Type B pancreatic cell (in vitro differentiated cells): Measurements from ENCODE around the gene ALCAM. TPM values are rescaled to one million over a fixed set of nuclear protein-coding genes. Genes with fewer than 3 reads are reported as not detected.

Experiments
- DNase-seq: peaks from one replicate; pipeline ENCODE4 v3.0.0; 2021; ENCODE audit warnings: mixed read lengths; ENCODE audit not compliant: unreplicated experiment; ENCODE audit errors: extremely low spot score
- H3K27ac Mint-ChIP-seq: 2 replicates; pipeline ENCODE4 v1.8.0; 2021; ENCODE audit warnings: mild to moderate bottlenecking, mixed read lengths
- H3K27me3 Mint-ChIP-seq: 2 replicates; pipeline ENCODE4 v1.8.0; 2021; ENCODE audit warnings: mixed read lengths
- H3K36me3 Mint-ChIP-seq: 2 replicates; pipeline ENCODE4 v1.8.0; 2021; ENCODE audit warnings: mixed read lengths
- H3K4me1 Mint-ChIP-seq: one replicate; pipeline ENCODE4 v1.8.0; 2021; ENCODE audit warnings: mixed read lengths; ENCODE audit not compliant: unreplicated experiment
- H3K4me3 Mint-ChIP-seq: 2 replicates; pipeline ENCODE4 v1.8.0; 2021; ENCODE audit warnings: mild to moderate bottlenecking, mixed read lengths
- H3K9me3 Mint-ChIP-seq: 2 replicates; pipeline ENCODE4 v1.8.0; 2021; ENCODE audit warnings: mixed read lengths
- CTCF ChIP-seq: fragments of 200-600 bp; sonication (generic); conservative IDR thresholded peaks from 2 replicates; pipeline ENCODE4 v1.5.0; 2021; ENCODE audit warnings: antibody characterized with exemption, mild to moderate bottlenecking
- total RNA-seq: library from RNA; stranded (reverse); gene quantifications from 2 replicates; pipeline ENCODE4 v1.2.1, GENCODE V29; 2021; ENCODE audit warnings: low replicate concordance

Gene ALCAM
- total RNA-seq, 1 donor from 2014 or later: 101 TPM

GRCh38 chr3:105394177-105394576 is 27.5 kb downstream of the ALCAM start:
- DNase-seq: no peak
- Mint-ChIP-seq H3K27ac (no peak overlapping the region), H3K36me3 (peaks cover 16% of the 10 kb centered on the region), H3K4me3 (no peak overlapping the region), H3K27me3 (no peaks in the 10 kb centered on the region), H3K9me3 (peaks cover 5% of the 10 kb centered on the region), H3K4me1 (peaks cover 3% of the 10 kb centered on the region)
- TF ChIP-seq CTCF: no peak

- peaks cover 5% of the 10 kb centered on the region for H3K9me3 Mint-ChIP-seq
- no peak for TF ChIP-seq CTCF
- peaks cover 21% of the 10 kb centered on the region for H3K36me3 Mint-ChIP-seq
- no peak for DNase-seq
- no peak overlapping the region for H3K27ac Mint-ChIP-seq
- no peak overlapping the region for H3K4me3 Mint-ChIP-seq
- H3K4me1 Mint-ChIP-seq: peaks cover 10% of the 10 kb centered on the region
- H3K27me3 Mint-ChIP-seq: no peaks in the 10 kb centered on the region
Measured at GRCh38 chr3:105397974-105398373, 31.3 kb downstream of the ALCAM start.

GRCh38 chr3:105398437-105398836 is 31.7 kb downstream of the ALCAM start:
- H3K4me1 Mint-ChIP-seq: peaks cover 10% of the 10 kb centered on the region
- no peak overlapping the region for H3K4me3 Mint-ChIP-seq
- no peak for TF ChIP-seq CTCF
- DNase-seq: no peak
- H3K36me3 Mint-ChIP-seq: peaks cover 25% of the 10 kb centered on the region
- peaks cover 7% of the 10 kb centered on the region for H3K9me3 Mint-ChIP-seq
- no peaks in the 10 kb centered on the region for H3K27me3 Mint-ChIP-seq
- no peak overlapping the region for H3K27ac Mint-ChIP-seq

- Mint-ChIP-seq H3K27me3 (no peaks in the 10 kb centered on the region), H3K4me1 (peaks cover 10% of the 10 kb centered on the region), H3K36me3 (peaks cover 31% of the 10 kb centered on the region), H3K27ac (no peak overlapping the region), H3K9me3 (peaks cover 14% of the 10 kb centered on the region), H3K4me3 (no peak overlapping the region)
- DNase-seq: no peak
- TF ChIP-seq CTCF: no peak
Measured at GRCh38 chr3:105399062-105399461, 32.4 kb downstream of the ALCAM start.

GRCh38 chr3:105399611-105400010 is 32.9 kb downstream of the ALCAM start:
- Mint-ChIP-seq H3K9me3 (peaks cover 14% of the 10 kb centered on the region), H3K4me3 (no peak overlapping the region), H3K27me3 (no peaks in the 10 kb centered on the region), H3K27ac (no peak overlapping the region), H3K4me1 (peaks cover 10% of the 10 kb centered on the region), H3K36me3 (peaks cover 33% of the 10 kb centered on the region)
- TF ChIP-seq CTCF: no peak
- no peak for DNase-seq

GRCh38 chr3:105401254-105401653 is 34.5 kb downstream of the ALCAM start:
- no peaks in the 10 kb centered on the region for H3K27me3 Mint-ChIP-seq
- DNase-seq: no peak
- peaks cover 18% of the 10 kb centered on the region for H3K9me3 Mint-ChIP-seq
- peaks cover 7% of the 10 kb centered on the region for H3K4me1 Mint-ChIP-seq
- no peak overlapping the region for H3K4me3 Mint-ChIP-seq
- H3K36me3 Mint-ChIP-seq: peaks cover 43% of the 10 kb centered on the region
- no peak for TF ChIP-seq CTCF
- H3K27ac Mint-ChIP-seq: no peak overlapping the region
